SU-DHL-6 (cell line): ENCODE results near the gene SEMA6D.

Source experiments
- H2AFZ ChIP-seq: fragments of 200-600 bp; sonication (generic); 2 replicates; pipeline ENCODE4 v1.6.1; 2014; ENCODE audit warnings: low read depth, mild to moderate bottlenecking, moderate library complexity, mixed read lengths, antibody characterized with exemption, low read length; ENCODE audit not compliant: severe bottlenecking
- H3F3A ChIP-seq: fragments of 200-600 bp; shearing (Covaris generic); 2 replicates; pipeline ENCODE4 v1.6.0; 2016; ENCODE audit warnings: antibody characterized with exemption, mild to moderate bottlenecking; ENCODE audit not compliant: insufficient read depth
- H3K27ac ChIP-seq: fragments of 200-600 bp; sonication (generic); 2 replicates; pipeline ENCODE4 v1.5.1; 2016; ENCODE audit warnings: low read depth, mild to moderate bottlenecking, low read length, moderate library complexity, mixed read lengths
- H3K27me3 ChIP-seq: fragments of 200-600 bp; sonication (generic), shearing (Covaris generic); 2 replicates; pipeline ENCODE4 v1.6.0; 2014; ENCODE audit warnings: mild to moderate bottlenecking, low read length
- H3K36me3 ChIP-seq: fragments of 200-600 bp; sonication (generic); 2 replicates; pipeline ENCODE4 v1.6.1; 2014; ENCODE audit warnings: mild to moderate bottlenecking, low read length, mixed read lengths
- H3K4me2 ChIP-seq: fragments of 300-600, 200-600 bp; shearing (Covaris generic), sonication (generic); 2 replicates; pipeline ENCODE4 v1.6.0; 2014; ENCODE audit warnings: low read length, low read depth, mild to moderate bottlenecking; ENCODE audit not compliant: poor library complexity, severe bottlenecking
- H3K4me3 ChIP-seq: fragments of 200-600 bp; sonication (generic); 2 replicates; pipeline ENCODE4 v1.5.1; 2014; ENCODE audit warnings: antibody characterized with exemption, low read length, mild to moderate bottlenecking, mixed read lengths; ENCODE audit not compliant: insufficient read depth, poor library complexity, severe bottlenecking
- H3K79me2 ChIP-seq: fragments of 200-600 bp; sonication (generic); 2 replicates; pipeline ENCODE4 v1.6.1; 2014; ENCODE audit warnings: mild to moderate bottlenecking, low read length, moderate library complexity; ENCODE audit not compliant: insufficient read depth
- H3K9ac ChIP-seq: fragments of 200-600 bp; sonication (generic); 2 replicates; pipeline ENCODE4 v1.7.0; 2014; ENCODE audit warnings: mild to moderate bottlenecking, low read length
- H3K9me2 ChIP-seq: fragments of 200-600 bp; sonication (generic); replicated peaks from 2 replicates; pipeline ENCODE4 v1.6.1; 2014; ENCODE audit warnings: low read length; ENCODE audit not compliant: insufficient read depth
- H3K9me3 ChIP-seq: fragments of 200-600 bp; sonication (generic); 2 replicates; pipeline ENCODE4 v1.6.1; 2014; ENCODE audit warnings: low read length, mixed read lengths; ENCODE audit not compliant: insufficient read depth
- H4K20me1 ChIP-seq: fragments of 200-600 bp; sonication (generic); 2 replicates; pipeline ENCODE4 v1.6.1; 2014; ENCODE audit warnings: low read depth, mild to moderate bottlenecking, antibody characterized with exemption, low read length, moderate library complexity, mixed read lengths
- EZH2phosphoT487 ChIP-seq: fragments of 200-600 bp; sonication (generic), shearing (Covaris generic); conservative IDR thresholded peaks from 2 replicates; pipeline ENCODE4 v1.6.1; 2018; ENCODE audit warnings: mild to moderate bottlenecking, antibody characterized with exemption, low read length, moderate library complexity, mixed read lengths
- TF ChIP-seq, protein P1 (sequence below): fragments of 200-600 bp; sonication (generic); IDR thresholded peaks from one replicate; pipeline ENCODE4 v1.5.1; 2017; ENCODE audit warnings: antibody characterized with exemption, mild to moderate bottlenecking, low read length, moderate library complexity; ENCODE audit not compliant: insufficient read depth, poor library complexity, severe bottlenecking

The SEMA6D gene

DNA sequence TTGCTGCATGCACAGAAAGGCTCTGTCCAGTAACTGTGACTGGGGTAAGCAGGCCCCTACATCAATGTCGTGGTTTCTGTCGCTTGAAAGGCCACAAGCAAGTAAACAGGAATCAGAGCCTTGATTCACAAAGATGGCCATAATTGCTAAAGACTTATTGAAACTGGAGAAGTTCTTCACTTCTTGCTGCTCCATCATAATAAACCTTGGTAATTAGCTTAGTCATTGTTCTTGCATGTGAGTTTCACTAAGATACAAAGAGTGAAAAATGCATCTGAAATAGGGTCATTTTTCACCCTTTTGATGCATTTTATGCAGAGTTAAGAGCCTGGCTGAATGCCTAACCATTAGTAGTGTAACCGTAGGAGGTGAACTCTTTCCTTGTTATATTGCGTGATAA lies 3.2 kb downstream of the SEMA6D start:
- no peaks in the 10 kb centered on the region for H3K36me3 ChIP-seq
- H3K9ac ChIP-seq = no peak overlapping the region
- H3K4me2 ChIP-seq = no peak overlapping the region
- no peaks in the 10 kb centered on the region for H3K79me2 ChIP-seq
- H4K20me1 ChIP-seq = no peaks in the 10 kb centered on the region
- no peak overlapping the region for H2AFZ ChIP-seq
- H3F3A ChIP-seq = no peaks in the 10 kb centered on the region
- H3K9me2 ChIP-seq = no peaks in the 10 kb centered on the region
- no peaks in the 10 kb centered on the region for H3K9me3 ChIP-seq
- no peak for TF ChIP-seq EZH2phosphoT487
- TF ChIP-seq, protein P1, sequence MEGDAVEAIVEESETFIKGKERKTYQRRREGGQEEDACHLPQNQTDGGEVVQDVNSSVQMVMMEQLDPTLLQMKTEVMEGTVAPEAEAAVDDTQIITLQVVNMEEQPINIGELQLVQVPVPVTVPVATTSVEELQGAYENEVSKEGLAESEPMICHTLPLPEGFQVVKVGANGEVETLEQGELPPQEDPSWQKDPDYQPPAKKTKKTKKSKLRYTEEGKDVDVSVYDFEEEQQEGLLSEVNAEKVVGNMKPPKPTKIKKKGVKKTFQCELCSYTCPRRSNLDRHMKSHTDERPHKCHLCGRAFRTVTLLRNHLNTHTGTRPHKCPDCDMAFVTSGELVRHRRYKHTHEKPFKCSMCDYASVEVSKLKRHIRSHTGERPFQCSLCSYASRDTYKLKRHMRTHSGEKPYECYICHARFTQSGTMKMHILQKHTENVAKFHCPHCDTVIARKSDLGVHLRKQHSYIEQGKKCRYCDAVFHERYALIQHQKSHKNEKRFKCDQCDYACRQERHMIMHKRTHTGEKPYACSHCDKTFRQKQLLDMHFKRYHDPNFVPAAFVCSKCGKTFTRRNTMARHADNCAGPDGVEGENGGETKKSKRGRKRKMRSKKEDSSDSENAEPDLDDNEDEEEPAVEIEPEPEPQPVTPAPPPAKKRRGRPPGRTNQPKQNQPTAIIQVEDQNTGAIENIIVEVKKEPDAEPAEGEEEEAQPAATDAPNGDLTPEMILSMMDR = no peak
- no peak overlapping the region for H3K4me3 ChIP-seq
- no peak overlapping the region for H3K27ac ChIP-seq
- H3K27me3 ChIP-seq = no peaks in the 10 kb centered on the region

GRCh38 chr15:47721676-47722075 lies 4.4 kb downstream of the SEMA6D start:
- Histone ChIP-seq H3K27ac (no peak overlapping the region), H3K4me2 (no peak overlapping the region), H3K9me3 (no peaks in the 10 kb centered on the region), H4K20me1 (no peaks in the 10 kb centered on the region), H3K79me2 (no peaks in the 10 kb centered on the region), H3K9me2 (no peaks in the 10 kb centered on the region), H3K27me3 (no peaks in the 10 kb centered on the region), H3K9ac (no peak overlapping the region), H2AFZ (no peak overlapping the region), H3K4me3 (no peak overlapping the region), H3F3A (no peaks in the 10 kb centered on the region), H3K36me3 (no peaks in the 10 kb centered on the region)
- TF ChIP-seq, protein P1 = no peak
- no peak for TF ChIP-seq EZH2phosphoT487

GRCh38 chr15:47724346-47724745 lies 7.0 kb downstream of the SEMA6D start:
- H3F3A ChIP-seq = no peaks in the 10 kb centered on the region
- no peaks in the 10 kb centered on the region for H3K79me2 ChIP-seq
- TF ChIP-seq EZH2phosphoT487 = no peak
- TF ChIP-seq, protein P1 = no peak
- no peak overlapping the region for H2AFZ ChIP-seq
- no peaks in the 10 kb centered on the region for H3K9me3 ChIP-seq
- no peak overlapping the region for H3K27ac ChIP-seq
- H4K20me1 ChIP-seq = no peaks in the 10 kb centered on the region
- no peaks in the 10 kb centered on the region for H3K27me3 ChIP-seq
- no peaks in the 10 kb centered on the region for H3K36me3 ChIP-seq
- no peak overlapping the region for H3K9ac ChIP-seq
- no peak overlapping the region for H3K4me2 ChIP-seq
- no peaks in the 10 kb centered on the region for H3K9me2 ChIP-seq
- H3K4me3 ChIP-seq = no peak overlapping the region
